CD4-positive, alpha-beta T cell treated with Interleukin-2 at 100 ng/mL for 4 hours (primary cell): ENCODE data around the gene POLR2A.
"Not testable (repeated sequence)": the region's sequence is repeated elsewhere in the genome, so short reads cannot be mapped to it uniquely, and the experiment has no call there.

Source experiments
- DNase-seq: peaks from one replicate; pipeline ENCODE4 v3.0.0-alpha.2; 2020; ENCODE audit warnings: low spot score

The POLR2A gene

GRCh38 chr17:7479213-7480088 is 4.7 kb upstream of the POLR2A start, which contains the start of gene ZBTB4:
ZBTB4 (minus strand) TSS chr17:7479631; CDS start chr17:7466801, 12,830 bp downstream.
- DNase-seq = peak; percentile 63

GRCh38 chr17:7480089-7480384 is 4.1 kb upstream of the POLR2A start:
- DNase-seq = no peak

GRCh38 chr17:7481275-7481674 is 2.9 kb upstream of the POLR2A start, which contains the start of gene SLC35G6:
SLC35G6 (plus strand) TSS chr17:7481446; CDS start chr17:7481517, 71 bp downstream.
- DNase-seq = not testable (repeated sequence)

- DNase-seq = not testable (repeated sequence)
Observed at GRCh38 chr17:7481842-7482741, 2.1 kb upstream of the POLR2A start.

- DNase-seq = not testable (repeated sequence)
Observed at GRCh38 chr17:7482742-7483088, 1.5 kb upstream of the POLR2A start.

- DNase-seq = peak; percentile 94
Observed at GRCh38 chr17:7483255-7484066, 705 bp upstream of the POLR2A start.

GRCh38 chr17:7484919-7485377 is 782 bp downstream of the POLR2A start:
- DNase-seq = no peak

GRCh38 chr17:7486181-7486580 is 2.0 kb downstream of the POLR2A start:
- no peak for DNase-seq

- DNase-seq = no peak
Observed at GRCh38 chr17:7490144-7490543, 6.0 kb downstream of the POLR2A start.

GRCh38 chr17:7491583-7491982 is 7.4 kb downstream of the POLR2A start:
- DNase-seq = no peak

GRCh38 chr17:7493941-7494340 is 9.8 kb downstream of the POLR2A start:
- DNase-seq = no peak

- DNase-seq = no peak
Observed at GRCh38 chr17:7495906-7496434, 11.8 kb downstream of the POLR2A start.

GRCh38 chr17:7496470-7497183 is 12.5 kb downstream of the POLR2A start:
- DNase-seq = no peak

GRCh38 chr17:7497228-7497627 is 13.1 kb downstream of the POLR2A start:
- DNase-seq = no peak

- no peak for DNase-seq
Observed at GRCh38 chr17:7497636-7498035, 13.5 kb downstream of the POLR2A start.

GRCh38 chr17:7499161-7499560 is 15.0 kb downstream of the POLR2A start:
- no peak for DNase-seq

GRCh38 chr17:7501729-7502128 is 17.6 kb downstream of the POLR2A start:
- DNase-seq = no peak

GRCh38 chr17:7502171-7502847 is 18.1 kb downstream of the POLR2A start:
- no peak for DNase-seq

GRCh38 chr17:7502987-7503386 is 18.8 kb downstream of the POLR2A start:
- no peak for DNase-seq

GRCh38 chr17:7503521-7503920 is 19.4 kb downstream of the POLR2A start:
- DNase-seq = no peak
